ENCODE results near the gene SPTLC3.

SPTLC3 gene

DNA sequence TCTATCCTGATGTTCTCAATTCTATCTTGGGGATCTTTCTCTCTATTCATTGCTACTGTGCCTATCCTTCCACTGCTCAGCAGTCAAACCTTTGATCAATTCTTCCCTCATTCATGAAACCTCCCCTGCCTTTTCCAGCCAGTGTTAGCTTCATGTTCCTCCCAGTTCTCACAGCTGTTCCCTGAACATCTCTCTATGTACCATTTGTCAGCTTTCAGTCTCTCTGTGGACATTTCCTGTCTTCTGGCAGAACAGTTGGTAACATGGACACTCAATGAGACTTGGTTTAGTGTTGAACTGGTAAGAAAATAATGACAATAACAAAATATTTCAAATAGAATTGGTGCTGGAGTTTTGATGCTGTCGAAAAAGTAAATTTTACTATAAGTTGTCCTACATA, 26.2 kb downstream of the SPTLC3 start:
- DNase-seq, result no peak

DNA sequence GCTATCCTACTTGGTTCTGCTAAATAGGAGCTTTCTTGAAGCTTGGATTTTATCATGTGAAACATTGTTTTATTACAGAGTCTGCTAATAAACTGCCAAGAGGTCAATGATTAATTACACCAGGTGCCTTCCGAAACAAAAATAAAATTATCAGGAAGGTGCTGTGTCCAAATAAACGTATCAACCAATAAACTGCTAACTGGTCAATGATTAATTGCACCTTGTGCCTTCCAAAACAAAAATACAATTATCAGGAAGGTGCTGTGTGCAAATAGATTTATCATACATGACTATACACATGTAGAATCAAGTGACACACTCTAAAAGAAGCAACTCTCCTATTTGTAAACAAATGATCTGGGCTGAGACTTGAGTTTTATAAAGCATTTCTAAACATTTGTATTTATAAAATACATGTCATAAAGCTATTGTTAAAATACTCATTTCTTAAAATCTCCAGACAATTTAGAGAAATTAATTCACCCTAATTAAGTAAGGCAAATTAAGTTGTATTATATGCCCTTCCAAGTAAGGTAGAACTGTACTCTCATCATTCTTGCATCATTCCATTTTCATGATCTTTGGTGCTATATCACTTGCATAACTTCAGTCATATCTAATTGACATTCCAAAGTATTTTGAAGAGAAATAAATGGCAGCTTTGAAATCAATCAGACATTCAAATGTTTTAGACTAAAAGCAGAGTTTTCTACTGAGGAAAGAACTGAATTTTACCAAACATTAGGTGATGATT, 26.8 kb downstream of the SPTLC3 start:
- DNase-seq, result no peak

DNA sequence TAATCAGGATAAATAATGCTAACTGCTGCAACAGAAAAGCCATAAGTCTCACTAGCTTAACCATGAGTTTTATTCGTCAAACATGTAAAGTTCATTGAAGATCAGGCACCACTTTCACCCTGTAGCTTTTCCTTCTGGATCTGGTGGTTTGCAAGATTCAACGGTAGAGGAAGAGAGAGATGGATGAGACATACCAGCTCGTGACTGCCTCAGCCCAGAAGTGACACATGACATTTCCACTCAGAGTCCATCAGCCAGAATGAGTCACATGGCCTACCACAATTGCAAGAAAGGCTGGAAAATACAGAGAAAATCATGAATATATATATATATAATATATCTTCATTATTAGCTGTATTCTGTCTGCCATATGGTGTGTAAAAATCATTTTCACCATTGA, 29.0 kb downstream of the SPTLC3 start:
- no peak for DNase-seq

DNA sequence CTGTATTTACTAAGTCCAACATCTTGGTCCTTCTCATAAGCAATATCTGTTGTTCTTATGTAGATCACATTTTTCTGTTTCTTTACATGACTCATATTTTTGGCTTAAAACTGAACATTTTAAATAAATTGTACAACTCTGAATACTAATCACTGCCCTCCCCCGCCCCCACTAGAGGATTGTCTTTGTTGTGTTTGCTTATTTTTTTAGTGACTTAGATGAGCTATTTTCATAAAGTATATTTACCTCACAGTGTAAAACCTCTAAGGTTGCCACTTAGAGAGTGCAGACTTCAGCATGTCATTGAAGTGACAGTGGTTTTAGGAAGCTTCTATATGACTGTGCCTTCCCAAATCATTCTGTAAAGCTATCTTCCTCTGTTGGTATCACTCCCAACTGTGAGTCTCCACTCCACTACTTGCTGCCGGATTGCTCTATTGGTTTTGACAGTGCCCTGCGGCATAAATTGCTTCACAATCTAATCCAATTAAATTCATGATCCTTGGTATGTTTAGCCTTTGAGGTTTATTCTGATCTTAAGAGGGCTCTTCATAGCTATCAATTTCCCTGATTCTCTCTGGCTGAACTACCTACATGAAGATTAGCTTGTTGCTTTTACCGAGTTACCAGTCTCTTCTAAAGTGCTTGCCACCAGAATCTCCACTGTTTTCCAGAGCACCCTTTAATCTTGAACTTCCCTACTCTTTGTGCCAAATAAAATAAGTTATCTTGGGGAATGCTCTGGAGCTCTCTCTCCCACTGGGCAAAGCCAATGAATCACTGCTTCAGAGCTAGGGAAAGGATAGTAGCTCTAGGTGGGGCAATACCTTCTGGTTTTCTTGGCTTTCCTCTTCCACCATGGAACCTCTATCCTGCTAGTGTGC, 33.0 kb downstream of the SPTLC3 start:
- DNase-seq, result no peak

- no peak for DNase-seq
Measured at GRCh38 chr20:13042458-13042794, 33.7 kb downstream of the SPTLC3 start.

DNA sequence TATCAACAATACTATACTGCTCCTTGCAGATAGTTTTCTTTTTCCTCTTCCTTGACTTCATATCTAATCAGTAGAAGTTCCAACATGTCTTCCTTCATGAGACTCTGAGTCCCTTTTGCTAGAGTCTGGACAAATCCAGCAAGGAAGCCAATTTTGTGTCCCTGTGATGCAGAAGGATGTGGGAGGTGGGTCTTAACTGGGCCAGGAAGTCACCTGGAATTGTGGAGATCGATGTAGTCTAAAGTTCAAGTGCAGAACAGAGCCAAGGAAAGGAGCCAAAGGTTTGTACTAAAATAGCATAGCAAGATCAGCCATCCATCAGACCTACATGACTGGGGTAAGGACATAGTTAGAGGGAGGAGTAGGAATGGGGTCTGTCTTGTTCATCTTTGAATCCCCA, 37.6 kb downstream of the SPTLC3 start:
- DNase-seq, result no peak

- DNase-seq, result no peak
Measured at GRCh38 chr20:13054011-13054410, 45.2 kb downstream of the SPTLC3 start.

DNA sequence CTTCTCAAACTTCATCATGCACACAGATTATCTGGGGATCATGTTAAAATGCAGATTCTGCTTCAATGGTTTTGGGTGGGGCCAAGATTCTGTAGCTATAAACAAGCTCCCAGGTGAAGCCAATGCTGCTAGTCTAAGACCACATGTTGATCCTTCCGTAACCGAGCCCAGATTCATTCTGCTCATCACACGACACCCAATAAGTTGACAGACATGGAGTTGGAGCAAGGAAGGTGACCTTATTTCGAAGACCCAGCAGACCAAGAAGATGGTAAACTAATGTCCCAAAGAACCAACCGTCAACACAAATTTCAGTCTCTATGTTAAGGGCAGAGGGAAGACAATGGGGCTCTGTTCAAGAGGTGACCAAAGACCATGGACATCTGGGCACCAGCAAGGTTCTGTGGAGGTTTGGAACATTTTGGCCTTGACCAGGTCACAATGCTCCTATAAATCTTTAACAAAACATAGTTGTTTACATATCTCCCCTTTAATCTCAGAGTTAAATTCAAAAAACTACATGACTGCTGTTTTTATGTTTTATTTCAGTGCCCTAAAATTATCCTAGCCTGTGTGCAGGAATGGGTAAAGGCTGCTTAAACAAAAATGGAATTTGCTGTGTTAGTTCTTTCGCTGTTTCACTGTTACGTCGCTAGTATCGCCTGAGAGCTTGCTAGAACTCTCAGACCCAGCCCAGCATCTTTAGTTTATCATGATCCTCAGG, 50.1 kb downstream of the SPTLC3 start:
- no peak for DNase-seq

DNA sequence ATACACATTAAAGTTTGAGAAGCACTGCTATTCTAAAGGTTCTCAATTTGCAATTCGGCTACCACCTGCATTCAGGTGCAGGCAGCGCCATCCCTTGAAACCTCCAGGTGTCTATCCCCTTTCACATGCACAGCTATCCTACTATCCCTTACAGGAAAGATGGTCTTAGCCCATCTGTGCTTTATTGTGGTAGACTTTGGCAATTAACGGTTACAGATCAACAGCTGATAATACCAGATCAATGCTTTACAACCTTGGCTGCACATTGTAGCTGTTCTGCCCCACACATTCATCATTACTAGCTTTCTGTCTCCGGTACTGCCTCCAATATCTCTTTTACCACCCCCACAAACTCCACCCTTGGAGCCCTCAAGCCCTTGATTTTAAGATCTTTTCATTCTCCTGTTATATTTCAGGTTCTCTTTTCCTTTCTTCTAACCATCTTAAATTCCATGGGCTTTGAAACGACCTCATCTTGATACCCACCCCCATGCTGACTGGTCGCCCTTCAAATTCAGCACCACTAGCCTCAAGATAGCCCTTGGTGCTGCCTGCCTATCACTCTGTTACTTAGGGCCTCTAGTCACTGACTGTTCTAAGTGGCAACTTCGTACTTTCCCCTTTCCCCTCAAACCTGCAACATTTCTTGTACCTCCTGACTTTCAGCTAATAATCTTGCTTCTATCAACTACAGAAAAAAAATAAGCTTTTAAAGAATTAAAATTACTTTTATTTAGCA, 50.8 kb downstream of the SPTLC3 start:
- no peak for DNase-seq

DNA sequence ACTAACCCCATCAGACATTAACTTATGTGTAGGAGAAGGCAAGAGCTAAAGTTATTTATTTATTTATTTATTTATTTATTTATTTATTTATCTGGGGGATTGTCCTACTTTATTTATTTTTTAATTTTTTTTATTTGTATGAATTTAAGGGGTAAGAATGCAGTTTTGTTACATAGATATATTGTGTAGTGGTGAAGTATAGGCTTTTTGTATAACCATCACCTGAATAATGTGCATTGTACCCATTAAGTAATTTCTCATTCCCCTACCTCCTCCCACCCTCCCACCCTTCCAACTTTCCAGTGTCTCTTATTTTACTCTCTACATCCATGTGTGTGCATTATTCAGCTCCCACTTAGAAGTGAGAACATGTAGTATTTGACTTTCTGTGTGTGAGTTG, 51.6 kb downstream of the SPTLC3 start:
- DNase-seq, result no peak

DNA sequence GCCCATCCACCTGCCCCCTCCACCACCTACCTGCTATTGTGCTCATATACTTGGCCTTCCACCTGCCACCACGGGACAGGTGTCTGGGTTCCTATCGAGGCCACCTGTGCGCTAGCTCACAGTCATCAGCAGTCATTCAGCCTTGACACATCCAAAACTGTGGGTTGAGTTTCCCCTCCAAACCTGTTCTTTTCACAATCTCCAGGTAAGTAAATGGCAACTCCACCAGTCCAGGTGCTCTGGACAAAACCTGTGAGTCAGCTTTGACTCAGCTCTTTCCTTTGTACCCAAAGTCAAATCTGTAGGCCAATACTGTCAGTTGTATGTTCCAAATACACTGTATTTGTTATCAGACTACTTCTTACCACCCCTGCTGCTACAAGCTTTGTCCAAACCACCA, 52.6 kb downstream of the SPTLC3 start:
- DNase-seq, result no peak

DNA sequence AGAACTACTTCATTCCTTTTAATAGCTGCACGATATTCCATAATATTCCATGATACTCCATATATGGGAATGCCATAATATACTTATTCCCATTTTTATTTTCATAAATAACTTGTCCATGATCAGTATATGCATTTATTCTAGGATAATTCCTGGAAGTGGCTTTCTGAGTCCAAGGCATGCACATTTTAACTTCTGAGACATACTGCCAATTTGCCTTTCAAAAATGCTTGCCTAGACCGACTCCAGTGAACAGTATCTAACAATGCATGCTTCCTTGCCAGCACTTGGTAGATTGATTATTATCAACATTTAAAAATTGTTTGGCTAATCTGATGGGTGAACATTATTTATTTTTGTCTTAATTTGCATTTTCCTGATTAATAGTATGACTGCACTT, 54.0 kb downstream of the SPTLC3 start:
- no peak for DNase-seq

- no peak for DNase-seq
Measured at GRCh38 chr20:13068336-13068735, 59.6 kb downstream of the SPTLC3 start.

DNA sequence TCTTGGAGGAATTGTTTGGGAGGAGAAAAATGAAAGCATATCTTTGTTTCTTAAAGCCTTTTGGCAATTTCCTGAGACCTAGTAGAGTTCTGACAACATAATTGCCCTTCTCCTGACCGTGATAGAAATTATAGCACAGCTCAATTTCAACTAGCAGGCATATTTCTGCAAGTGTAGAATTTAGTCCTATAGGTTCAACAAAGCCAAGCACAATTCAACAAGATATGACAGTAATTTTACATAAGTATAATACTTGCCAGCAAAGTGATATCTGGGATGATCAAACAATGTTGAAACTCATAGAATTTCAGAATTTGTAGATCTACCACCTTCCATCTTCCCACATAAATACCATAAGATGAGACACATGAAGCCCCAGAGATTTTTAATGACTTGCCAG, 73.1 kb downstream of the SPTLC3 start:
- DNase-seq, result no peak

GRCh38 chr20:13082378-13082777, 73.6 kb downstream of the SPTLC3 start:
- no peak for DNase-seq

DNA sequence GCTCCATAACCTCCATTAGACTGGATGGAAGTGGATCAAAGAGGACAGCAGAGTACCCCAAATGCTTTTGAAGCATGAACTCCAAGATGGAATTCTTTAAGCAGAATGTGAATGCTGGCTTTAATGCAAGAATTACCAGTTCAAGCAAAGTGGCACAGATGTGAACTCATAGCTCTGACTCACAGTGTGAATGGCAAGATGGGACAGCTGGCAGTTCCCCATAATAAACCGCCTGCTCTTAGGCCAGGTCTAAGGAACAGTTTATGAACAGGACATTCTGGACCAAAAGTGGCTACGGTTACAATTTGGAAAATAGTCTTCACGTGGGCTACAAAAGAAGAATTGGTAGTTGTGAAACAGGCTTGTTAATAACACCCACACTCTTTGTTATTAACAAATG, 76.5 kb downstream of the SPTLC3 start:
- no peak for DNase-seq

- DNase-seq, result no peak
Measured at GRCh38 chr20:13089950-13090469, 81.2 kb downstream of the SPTLC3 start.

GRCh38 chr20:13092111-13092510, 83.3 kb downstream of the SPTLC3 start:
- DNase-seq, result no peak

DNA sequence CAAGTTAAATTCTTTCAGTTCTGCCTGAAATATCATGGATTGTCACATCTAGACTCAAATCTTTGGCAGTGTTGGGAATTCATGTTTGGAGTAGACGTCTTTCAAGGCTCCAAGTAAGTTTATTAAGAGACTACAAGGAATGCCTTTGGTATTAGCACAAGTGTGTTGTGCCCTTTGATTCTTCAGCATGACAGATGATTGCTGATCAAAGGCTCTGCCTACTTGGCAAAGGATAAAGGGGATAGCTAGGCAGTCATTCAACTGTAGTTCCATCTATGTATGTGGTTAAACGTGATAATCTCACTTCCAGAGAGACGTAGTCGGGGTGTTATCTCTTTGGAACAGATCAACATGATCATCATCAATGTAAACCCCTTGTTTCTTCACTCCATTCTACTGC, 86.2 kb downstream of the SPTLC3 start:
- no peak for DNase-seq

- DNase-seq, result no peak
Measured at GRCh38 chr20:13098720-13099355, 90.1 kb downstream of the SPTLC3 start.

DNA sequence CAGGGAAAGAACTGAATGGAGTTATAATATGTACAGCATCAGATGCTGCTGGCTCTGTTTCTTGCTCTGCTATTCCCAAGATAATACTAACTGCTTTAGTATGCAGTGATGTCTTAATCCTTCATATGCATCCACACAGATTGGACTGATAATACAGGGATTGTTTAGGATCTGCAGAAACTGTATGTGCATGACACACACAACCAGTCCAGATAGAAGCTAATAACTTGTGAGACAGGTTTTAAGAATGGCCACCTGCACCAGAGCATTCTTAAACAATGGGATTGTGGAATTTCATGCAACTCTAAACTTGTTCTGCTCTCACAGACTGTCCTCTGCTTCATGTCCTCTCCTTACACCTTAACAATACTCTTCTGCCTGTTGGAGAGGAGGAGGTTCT, 90.9 kb downstream of the SPTLC3 start:
- no peak for DNase-seq

GRCh38 chr20:13101276-13101675, 92.5 kb downstream of the SPTLC3 start:
- no peak for DNase-seq
